ENCODE data around the gene BCL2L14.

The BCL2L14 gene

GRCh38 chr12:12070674-12071656 lies at the start of gene BCL2L14:
Gene BCL2L14, plus strand, starts transcription at chr12:12070939. Its CDS starts 8,367 bp downstream, at chr12:12079306.
- DNase-seq = no peak

- no peak for DNase-seq
These were observed 48.3 kb upstream of the BCL2L14 start for GRCh38 chr12:12022306-12022936.

GRCh38 chr12:12023456-12023855 lies 47.3 kb upstream of the BCL2L14 start:
- no peak for DNase-seq

- no peak for DNase-seq
These were observed 45.6 kb upstream of the BCL2L14 start for GRCh38 chr12:12024911-12025682.

DNA sequence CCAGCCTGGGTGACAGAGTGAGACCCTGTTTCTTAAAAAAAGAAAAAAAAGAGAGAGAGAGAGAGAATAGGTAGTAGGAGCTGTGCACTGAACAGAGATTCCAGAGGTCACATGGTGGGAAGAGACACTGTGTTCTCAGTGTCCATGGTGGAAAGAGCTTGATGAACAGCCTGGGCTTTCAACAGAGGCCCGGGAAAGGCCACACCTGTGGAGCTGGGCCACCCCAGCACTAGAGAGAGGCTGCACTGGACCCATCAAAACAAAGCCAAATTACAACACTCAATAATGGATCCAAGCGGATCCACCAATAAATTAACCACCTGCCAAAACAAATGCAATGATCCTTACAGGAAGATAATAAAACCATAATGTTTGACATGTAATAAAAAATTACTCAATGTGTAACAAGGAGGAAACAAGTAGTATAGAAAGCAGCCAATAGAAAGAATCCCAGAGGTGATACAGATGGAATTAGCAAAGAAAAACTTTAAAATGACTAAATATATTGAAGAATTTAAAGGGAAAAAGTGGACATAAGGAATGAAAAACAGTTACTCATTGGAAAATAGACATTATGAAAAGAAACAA lies 44.8 kb upstream of the BCL2L14 start:
- no peak for DNase-seq

GRCh38 chr12:12028668-12029402 lies 41.9 kb upstream of the BCL2L14 start:
- DNase-seq = no peak

DNA sequence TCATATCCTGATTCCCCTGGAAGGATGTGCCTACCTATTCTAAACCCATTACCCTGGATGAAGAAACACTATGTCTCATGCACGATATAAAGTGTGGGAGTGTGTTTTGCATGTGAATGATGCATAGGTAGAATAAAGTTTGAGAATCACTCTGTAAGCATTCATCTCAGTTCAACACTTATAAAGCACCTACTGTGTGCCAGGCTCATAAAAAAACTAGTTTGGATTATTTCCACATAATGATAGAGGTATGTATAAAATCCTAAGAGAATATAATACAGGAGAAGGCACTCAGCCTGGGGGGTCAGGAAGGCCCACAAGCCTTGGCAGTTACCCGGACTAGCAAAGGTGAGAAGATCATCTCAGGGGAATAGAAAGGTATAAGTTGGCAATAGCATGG lies 41.1 kb upstream of the BCL2L14 start:
- no peak for DNase-seq

GRCh38 chr12:12032260-12032791 lies 38.4 kb upstream of the BCL2L14 start:
- DNase-seq = no peak

- DNase-seq = peak; percentile 57
These were observed 37.6 kb upstream of the BCL2L14 start for GRCh38 chr12:12032851-12033797.

DNA sequence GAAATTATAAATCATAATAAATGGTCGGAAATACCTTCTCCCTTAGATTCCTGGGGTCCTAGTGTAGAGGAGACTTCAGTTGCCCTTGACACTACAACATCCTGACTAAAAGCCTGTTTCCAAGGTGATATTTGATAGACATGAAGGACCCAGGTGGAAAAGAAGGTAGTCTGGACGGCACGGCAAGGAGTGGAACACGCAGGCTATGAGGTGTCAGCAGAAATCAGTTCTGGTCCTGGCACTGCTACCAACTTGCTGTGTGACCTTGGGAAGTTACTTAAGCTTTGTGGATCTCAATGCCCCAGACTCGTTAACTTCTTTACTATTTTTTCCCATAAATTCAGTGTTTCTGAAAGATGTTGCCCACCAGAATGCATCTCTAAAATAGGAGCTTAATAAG lies 36.9 kb upstream of the BCL2L14 start:
- no peak for DNase-seq

GRCh38 chr12:12034344-12034743 lies 36.4 kb upstream of the BCL2L14 start:
- DNase-seq = no peak

DNA sequence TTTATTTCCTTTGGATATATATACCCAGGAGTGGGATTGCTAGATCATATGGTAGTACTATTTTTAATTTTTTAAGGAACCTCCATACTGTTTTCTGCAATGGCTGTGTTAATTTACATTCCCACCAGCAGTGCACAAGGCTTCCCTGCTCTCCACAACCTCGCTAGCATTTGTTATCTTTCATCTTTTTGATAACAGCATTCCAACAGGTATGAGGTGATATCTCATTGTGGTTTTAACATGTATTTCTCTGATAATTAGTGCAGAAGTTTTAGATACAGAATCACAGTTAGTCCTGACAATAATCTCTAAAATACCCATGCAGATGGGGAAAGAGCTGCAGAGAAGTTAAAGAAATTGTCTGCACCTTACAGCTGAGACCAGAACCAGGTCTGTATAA lies 35.5 kb upstream of the BCL2L14 start:
- no peak for DNase-seq

- no peak for DNase-seq
These were observed 33.8 kb upstream of the BCL2L14 start for GRCh38 chr12:12036901-12037300.

DNA sequence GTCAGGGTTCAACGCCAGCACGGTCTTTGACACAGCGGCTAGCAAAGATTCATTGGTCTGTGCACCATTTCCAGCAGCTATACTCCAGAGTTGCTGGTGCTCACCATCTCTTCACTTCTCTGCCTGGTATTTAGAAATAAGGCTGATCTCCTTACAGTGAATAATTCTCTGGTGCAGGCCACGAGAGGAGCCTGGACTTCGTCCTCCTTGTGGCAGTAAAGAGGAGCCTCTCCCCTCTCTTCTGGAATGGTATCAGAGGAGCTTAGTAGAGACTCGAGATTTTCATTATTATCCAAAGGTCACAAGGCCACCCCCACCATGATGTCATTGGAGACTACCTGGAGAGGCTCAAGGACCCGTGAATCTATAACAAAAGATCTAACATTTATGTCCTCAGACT lies 30.8 kb upstream of the BCL2L14 start:
- DNase-seq = no peak

- DNase-seq = no peak
These were observed 24.3 kb upstream of the BCL2L14 start for GRCh38 chr12:12046401-12046800.

DNA sequence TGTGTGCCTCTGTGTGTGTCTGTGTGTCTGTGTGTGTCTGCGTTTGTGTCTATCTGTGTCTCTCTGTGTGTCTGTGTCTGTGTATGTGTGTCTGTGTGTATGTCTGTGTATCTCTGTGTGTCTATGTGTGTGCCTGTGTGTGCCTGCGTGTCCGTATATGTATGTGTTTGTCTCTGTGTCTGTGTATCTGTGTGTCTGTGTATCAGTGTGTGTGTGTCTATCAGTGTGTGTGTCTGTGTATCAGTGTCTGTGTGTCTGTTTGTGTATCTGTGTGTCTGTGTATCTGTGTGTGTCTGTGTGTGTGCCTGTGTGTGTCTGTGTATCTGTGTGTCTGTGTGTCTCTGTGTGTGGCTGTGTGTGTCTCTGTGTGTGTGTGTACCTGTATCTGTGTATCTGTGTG lies 23.1 kb upstream of the BCL2L14 start:
- DNase-seq = no peak

DNA sequence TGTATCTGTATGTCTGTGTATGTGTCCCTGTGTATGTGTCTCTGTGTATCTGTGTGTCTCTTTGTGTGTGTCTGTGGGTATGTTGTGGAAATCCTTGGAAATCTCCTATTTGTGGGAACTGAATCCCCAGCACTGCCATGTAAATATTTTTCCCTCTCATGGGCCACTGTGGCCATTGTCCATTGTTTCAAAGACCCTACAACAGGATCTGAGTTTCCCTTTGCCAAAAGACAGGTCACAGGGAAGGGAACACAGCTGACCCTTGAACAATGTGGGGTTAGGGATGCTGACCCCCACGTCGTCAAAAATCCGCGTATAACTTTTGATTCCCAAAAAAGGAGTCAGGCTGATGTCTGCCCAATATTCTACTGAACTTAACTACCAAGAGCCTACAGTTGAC lies 22.5 kb upstream of the BCL2L14 start:
- no peak for DNase-seq

DNA sequence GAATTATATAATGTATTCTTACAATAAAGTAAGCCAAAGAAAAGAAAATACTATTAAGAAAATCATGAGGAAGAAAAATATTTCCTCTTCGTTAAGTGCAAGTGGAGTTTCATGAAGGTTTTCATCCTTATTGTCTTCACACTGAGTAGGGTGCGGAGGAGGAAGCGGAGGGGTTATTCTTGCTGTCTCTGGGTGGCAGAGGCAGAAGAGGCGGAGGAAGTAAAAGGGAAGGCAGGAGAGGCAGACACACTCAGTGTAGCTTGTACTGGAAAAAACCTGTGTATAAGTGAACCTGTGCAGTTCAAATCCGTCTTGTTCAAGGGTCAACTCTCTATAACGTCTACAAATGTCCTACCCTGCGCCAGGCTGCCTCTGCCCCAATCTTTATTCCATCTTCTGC lies 22.0 kb upstream of the BCL2L14 start:
- DNase-seq = no peak

DNA sequence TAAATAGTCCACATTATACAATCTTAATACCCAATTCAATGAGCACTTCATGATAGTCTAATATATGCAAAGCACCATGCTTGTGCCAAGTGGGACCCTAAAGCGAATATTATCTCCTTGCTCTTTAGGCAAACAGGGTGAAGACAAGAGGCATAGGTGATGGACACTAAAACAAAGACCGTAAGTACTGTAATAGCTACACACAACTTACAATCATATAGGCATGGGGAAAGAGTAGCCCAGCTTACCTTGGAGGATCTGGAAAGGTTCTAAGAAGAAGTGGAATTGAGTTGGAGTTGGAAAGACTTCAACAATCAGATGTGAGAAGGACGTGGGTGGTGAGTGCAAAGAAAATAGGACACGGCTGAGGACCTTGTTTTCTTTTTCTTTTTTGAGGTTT lies 19.1 kb upstream of the BCL2L14 start:
- DNase-seq = no peak

DNA sequence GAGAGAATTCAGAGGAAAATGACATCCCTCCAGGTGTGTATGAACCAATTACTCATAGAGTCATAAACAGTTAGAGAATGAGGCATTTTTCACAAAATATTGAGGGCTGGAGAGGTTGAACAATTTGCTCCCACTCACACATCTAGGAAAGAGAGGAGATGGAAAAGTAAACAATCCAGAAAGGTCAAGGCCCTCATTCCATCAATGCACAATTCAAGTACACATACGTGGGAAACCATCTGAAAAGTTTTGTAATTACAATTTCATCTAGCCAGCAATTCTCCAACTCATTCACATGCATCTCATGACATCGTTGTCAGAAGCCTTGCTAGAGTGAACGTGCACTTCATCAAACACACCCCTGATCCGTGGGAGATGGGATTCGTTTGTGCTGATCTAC lies 15.7 kb upstream of the BCL2L14 start:
- DNase-seq = no peak

- no peak for DNase-seq
These were observed 13.8 kb upstream of the BCL2L14 start for GRCh38 chr12:12056951-12057350.

Measured in SHP77 treated with DMSO at 0.1 percent for 48 hours (cell line).